B cell (primary cell): ENCODE data around the gene MAPK4. TPM values are rescaled to one million over a fixed set of nuclear protein-coding genes. Genes with fewer than 3 reads are reported as not detected.

ENCODE experiments used
- ATAC-seq: fragments of 200-7000 bp; cut with Tn5 transposase; one replicate; pipeline ENCODE4 v1.10.0; 2021; ENCODE audit warnings: low read depth, mild to moderate bottlenecking, moderate number of reproducible peaks, moderate library complexity
- CTCF ChIA-PET: fragments of 350-600 bp; sonication (Branson Sonifier 250); formaldehyde crosslinking; loops from one replicate; lab custom pipeline; 2021; ENCODE audit warnings: antibody characterized with exemption, inconsistent platforms; lab: Charles Lee
- POLR2A ChIA-PET: fragments of 350-600 bp; sonication (Branson Sonifier 250); formaldehyde crosslinking; loops from one replicate; lab custom pipeline; 2021; ENCODE audit warnings: antibody characterized with exemption; lab: Charles Lee
- DNase-seq: peaks from one replicate; pipeline ENCODE4 v3.0.0; 2013
- H2AFZ ChIP-seq: 2 replicates; pipeline ENCODE4 v1.6.1; 2012; ENCODE audit warnings: mild to moderate bottlenecking, low read depth, low read length; ENCODE audit not compliant: insufficient read depth, poor library complexity, severe bottlenecking
- H3K27ac ChIP-seq, 2 donors: 1 replicate in 1 of 2; 2 replicates in 1 of 2; pipeline ENCODE4 v1.5.1; 2012 to 2013; ENCODE audit warnings: low read length in 2 of 2, mild to moderate bottlenecking in 2 of 2, moderate library complexity in 1 of 2
- H3K27me3 ChIP-seq, 4 experiments: fragments of 200-600 bp in 1 of 4; sonication (generic) in 1 of 4; replicated peaks in 1 of 4; 1 replicate in 2 of 4; 2 replicates in 2 of 4; pipeline versions ENCODE4 v1.6.1 to v1.7.0; 2013 to 2016; ENCODE audit warnings: low read length in 3 of 4, mild to moderate bottlenecking in 2 of 4, mixed read lengths in 1 of 4, moderate library complexity in 1 of 4; ENCODE audit not compliant: insufficient read depth in 4 of 4, control insufficient read depth in 3 of 4; ENCODE audit errors: control extremely low read depth in 1 of 4
- H3K36me3 ChIP-seq, 2 experiments: replicated peaks in 1 of 2; 1 replicate in 1 of 2; 2 replicates in 1 of 2; pipeline versions ENCODE4 v1.6.1 to v1.7.1; 2013; ENCODE audit warnings: low read length in 1 of 2; ENCODE audit not compliant: insufficient read depth in 2 of 2, control insufficient read depth in 1 of 2; ENCODE audit errors: control extremely low read depth in 1 of 2, extremely low read depth in 1 of 2
- H3K4me1 ChIP-seq, 2 donors: fragments of 200-600 bp in 1 of 2; sonication (generic) in 1 of 2; 1 replicate in 1 of 2; 2 replicates in 1 of 2; pipeline versions ENCODE4 v1.5.1 to v1.6.1; 2013 to 2017; ENCODE audit warnings: low read length in 2 of 2; ENCODE audit not compliant: control insufficient read depth in 2 of 2, insufficient read depth in 2 of 2
- H3K4me2 ChIP-seq: replicated peaks from 2 replicates; pipeline ENCODE3; 2012; ENCODE audit warnings: mild to moderate bottlenecking, low read depth, low read length; ENCODE audit not compliant: poor library complexity, severe bottlenecking
- H3K4me3 ChIP-seq, 5 experiments: fragments of 200-600 bp in 1 of 5; sonication (generic) in 1 of 5; 1 replicate in 3 of 5; 2 replicates in 2 of 5; pipeline versions ENCODE4 v1.5.1 to v1.7.0; 2011 to 2016; ENCODE audit warnings: low read length in 4 of 5, mild to moderate bottlenecking in 4 of 5, low read depth in 2 of 5, control low read depth in 1 of 5, moderate library complexity in 1 of 5; ENCODE audit not compliant: insufficient read depth in 1 of 5; ENCODE audit errors: control extremely low read depth in 1 of 5, extremely low read depth in 1 of 5
- H3K79me2 ChIP-seq: fragments of 200-600 bp; sonication (generic); one replicate; pipeline ENCODE4 v1.6.0; 2016; ENCODE audit warnings: low read length; ENCODE audit not compliant: control insufficient read depth, insufficient read depth
- H3K9ac ChIP-seq: fragments of 200-600 bp; sonication (generic); 2 replicates; pipeline ENCODE4 v1.6.1; 2017; ENCODE audit warnings: mild to moderate bottlenecking, low read length, moderate library complexity
- H3K9me3 ChIP-seq, 3 donors: one replicate each; pipeline versions ENCODE4 v1.6.1 to v1.7.1; 2013; ENCODE audit warnings: low read length in 2 of 3; ENCODE audit not compliant: control insufficient read depth in 2 of 3, insufficient read depth in 1 of 3; ENCODE audit errors: control extremely low read depth in 1 of 3
- H4K20me1 ChIP-seq: 2 replicates; pipeline ENCODE4 v1.6.0; 2012; ENCODE audit warnings: mild to moderate bottlenecking, low read length; ENCODE audit not compliant: insufficient read depth, control insufficient read depth, poor library complexity, severe bottlenecking
- H3K27ac Mint-ChIP-seq: one replicate; pipeline ENCODE4 v1.8.0; 2021; ENCODE audit warnings: mixed read lengths
- H3K27me3 Mint-ChIP-seq: one replicate; pipeline ENCODE4 v1.8.0; 2021; ENCODE audit warnings: mixed read lengths
- H3K4me1 Mint-ChIP-seq: one replicate; pipeline ENCODE4 v1.8.0; 2021; ENCODE audit warnings: mixed read lengths
- H3K4me3 Mint-ChIP-seq: one replicate; pipeline ENCODE4 v1.8.0; 2021; ENCODE audit warnings: mixed read lengths
- H3K9me3 Mint-ChIP-seq: one replicate; pipeline ENCODE4 v1.8.0; 2022; ENCODE audit warnings: mixed read lengths; ENCODE audit not compliant: insufficient read depth
- EZH2 ChIP-seq: IDR thresholded peaks from 2 replicates; pipeline ENCODE4 v1.6.1; 2012; ENCODE audit warnings: borderline replicate concordance, low read depth, mild to moderate bottlenecking, moderate library complexity, low read length; ENCODE audit not compliant: insufficient read depth, poor library complexity, severe bottlenecking
- WGBS: methylation state at CpG from one replicate; pipeline ENCODE4 v1.1.5; 2013; ENCODE audit warnings: missing lambda C conversion rate; ENCODE audit not compliant: insufficient coverage; 5-methylcytosine and 5-hydroxymethylcytosine counted together
- intact Hi-C: fragments of 100-400 bp; cut with micrococcal nuclease; formaldehyde crosslinking; loops from one replicate; pipeline ENCODE4 v1.10.0; 2022
- polyA plus RNA-seq: library from polyadenylated mRNA; depleted of rRNA; stranded (reverse); fragments of >200 nt; gene quantifications from 2 replicates; pipeline ENCODE4 v1.2.3, GENCODE V29; 2012
- total RNA-seq, 2 donors: library from RNA; stranded (reverse); fragments of 120-200 nt in 1 of 2; gene quantifications; 1 replicate in 1 of 2; 2 replicates in 1 of 2; pipeline versions ENCODE4 v1.2.3 to v1.2.4, GENCODE V29; 2013 to 2022
- TF ChIP-seq, protein P1 (sequence below): fragments of 200-600 bp; IDR thresholded peaks from one replicate; pipeline ENCODE4 v1.8.0; 2022; ENCODE audit warnings: antibody characterized with exemption, mild to moderate bottlenecking

Gene MAPK4
- total and polyA plus RNA-seq, 2 donors (not counting 1 experiment from before 2014, with no cell fraction given) = not detected

- DNase-seq (no peak), ATAC-seq (no peak)
- Mint-ChIP-seq H3K27ac (no peak overlapping the region), H3K4me3 (no peak overlapping the region), H3K4me1 (no peaks in the 10 kb centered on the region), H3K27me3 (peaks cover 12% of the 10 kb centered on the region), H3K9me3 (no peaks in the 10 kb centered on the region)
- ChIA-PET POLR2A (no interaction called here), CTCF (no interaction called here)
- no peak overlapping the region for H2AFZ ChIP-seq
- no peaks in the 10 kb centered on the region for H4K20me1 ChIP-seq
- peaks cover 0 to 5% (median 0%) of the 10 kb centered on the region in 4 experiments for H3K27me3 ChIP-seq
- H3K4me2 ChIP-seq = no peak overlapping the region
- no peak overlapping the region for H3K27ac ChIP-seq
- TF ChIP-seq, protein P1, sequence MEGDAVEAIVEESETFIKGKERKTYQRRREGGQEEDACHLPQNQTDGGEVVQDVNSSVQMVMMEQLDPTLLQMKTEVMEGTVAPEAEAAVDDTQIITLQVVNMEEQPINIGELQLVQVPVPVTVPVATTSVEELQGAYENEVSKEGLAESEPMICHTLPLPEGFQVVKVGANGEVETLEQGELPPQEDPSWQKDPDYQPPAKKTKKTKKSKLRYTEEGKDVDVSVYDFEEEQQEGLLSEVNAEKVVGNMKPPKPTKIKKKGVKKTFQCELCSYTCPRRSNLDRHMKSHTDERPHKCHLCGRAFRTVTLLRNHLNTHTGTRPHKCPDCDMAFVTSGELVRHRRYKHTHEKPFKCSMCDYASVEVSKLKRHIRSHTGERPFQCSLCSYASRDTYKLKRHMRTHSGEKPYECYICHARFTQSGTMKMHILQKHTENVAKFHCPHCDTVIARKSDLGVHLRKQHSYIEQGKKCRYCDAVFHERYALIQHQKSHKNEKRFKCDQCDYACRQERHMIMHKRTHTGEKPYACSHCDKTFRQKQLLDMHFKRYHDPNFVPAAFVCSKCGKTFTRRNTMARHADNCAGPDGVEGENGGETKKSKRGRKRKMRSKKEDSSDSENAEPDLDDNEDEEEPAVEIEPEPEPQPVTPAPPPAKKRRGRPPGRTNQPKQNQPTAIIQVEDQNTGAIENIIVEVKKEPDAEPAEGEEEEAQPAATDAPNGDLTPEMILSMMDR = no peak
- no peak for TF ChIP-seq EZH2
- H3K4me1 ChIP-seq = no peaks in the 10 kb centered on the region
- H3K4me3 ChIP-seq = no peak overlapping the region
- no peak overlapping the region for H3K9ac ChIP-seq
- no peaks in the 10 kb centered on the region for H3K36me3 ChIP-seq
- intact Hi-C loops = no loop called here
- no peaks in the 10 kb centered on the region for H3K79me2 ChIP-seq
- peaks cover 0 to 3% (median 0%) of the 10 kb centered on the region in 3 donors for H3K9me3 ChIP-seq
- 5% methylated on average over 7 of the region's 10 CpGs for WGBS
Measured at GRCh38 chr18:50726960-50727589, 167.2 kb downstream of the MAPK4 start.

GRCh38 chr18:50727721-50728471 lies 168.0 kb downstream of the MAPK4 start:
- Mint-ChIP-seq H3K27ac (no peak overlapping the region), H3K4me1 (no peaks in the 10 kb centered on the region), H3K4me3 (no peak overlapping the region), H3K9me3 (no peaks in the 10 kb centered on the region), H3K27me3 (peaks cover 9% of the 10 kb centered on the region)
- no peak for TF ChIP-seq EZH2
- TF ChIP-seq, protein P1 = no peak
- Histone ChIP-seq H3K79me2 (no peaks in the 10 kb centered on the region), H3K4me2 (no peak overlapping the region), H3K9me3 (peaks cover 0 to 3% (median 0%) of the 10 kb centered on the region in 3 donors), H3K27ac (no peak overlapping the region), H3K9ac (no peak overlapping the region), H3K27me3 (peaks cover 0 to 7% (median 0%) of the 10 kb centered on the region in 4 experiments), H3K36me3 (no peaks in the 10 kb centered on the region), H4K20me1 (no peaks in the 10 kb centered on the region), H2AFZ (no peak overlapping the region), H3K4me3 (no peak overlapping the region), H3K4me1 (no peaks in the 10 kb centered on the region)
- intact Hi-C loops = no loop called here
- ChIA-PET CTCF (no interaction called here), POLR2A (no interaction called here)
- ATAC-seq (no peak), DNase-seq (no peak)
- WGBS = 94% methylated on average over 10 of the region's 10 CpGs
